NCI-H460 (cell line): ENCODE results near the gene SEC11C. TPM values are rescaled to one million over a fixed set of nuclear protein-coding genes. Genes with fewer than 3 reads are reported as not detected.

ENCODE experiments used
- DNase-seq: peaks from one replicate; pipeline ENCODE4 v3.0.0-alpha.2; 2016; ENCODE audit warnings: low read depth; ENCODE audit errors: extremely low read depth
- total RNA-seq: library from RNA; depleted of rRNA; stranded (reverse); fragments of >200 nt; shearing (Covaris generic); gene quantifications from 2 replicates; pipeline ENCODE4 v1.2.3, GENCODE V29; 2014

Gene SEC11C
- total RNA-seq, 1 experiment from 2014 or later: 73.9 TPM

GRCh38 chr18:59143441-59143840 lies 3.8 kb downstream of the SEC11C start:
- no peak for DNase-seq

GRCh38 chr18:59144483-59144882 lies 4.8 kb downstream of the SEC11C start:
- no peak for DNase-seq

- no peak for DNase-seq
Observed at GRCh38 chr18:59145055-59145454, 5.4 kb downstream of the SEC11C start.

GRCh38 chr18:59148192-59148591 lies 8.5 kb downstream of the SEC11C start:
- no peak for DNase-seq

GRCh38 chr18:59149007-59149406 lies 9.3 kb downstream of the SEC11C start:
- DNase-seq: no peak

GRCh38 chr18:59149416-59149815 lies 9.7 kb downstream of the SEC11C start:
- DNase-seq: no peak

GRCh38 chr18:59150236-59150635 lies 10.6 kb downstream of the SEC11C start:
- DNase-seq: no peak

GRCh38 chr18:59155153-59155552 lies 15.5 kb downstream of the SEC11C start:
- no peak for DNase-seq

GRCh38 chr18:59156316-59156715 lies 16.6 kb downstream of the SEC11C start:
- no peak for DNase-seq

- no peak for DNase-seq
Observed at GRCh38 chr18:59159265-59159664, 19.6 kb downstream of the SEC11C start.

- DNase-seq: no peak
Observed at GRCh38 chr18:59159986-59160385, 20.3 kb downstream of the SEC11C start.

- no peak for DNase-seq
Observed at GRCh38 chr18:59172664-59173249, 33.1 kb downstream of the SEC11C start.

GRCh38 chr18:59177485-59177884 lies 37.8 kb downstream of the SEC11C start:
- no peak for DNase-seq

GRCh38 chr18:59180150-59180845 lies 40.6 kb downstream of the SEC11C start:
- DNase-seq: no peak

GRCh38 chr18:59182673-59183072 lies 43.0 kb downstream of the SEC11C start:
- DNase-seq: no peak

- no peak for DNase-seq
Observed at GRCh38 chr18:59189008-59189407, 49.3 kb downstream of the SEC11C start.

- no peak for DNase-seq
Observed at GRCh38 chr18:59189746-59190145, 50.1 kb downstream of the SEC11C start.

- DNase-seq: no peak
Observed at GRCh38 chr18:59196161-59196725, 56.6 kb downstream of the SEC11C start.

- no peak for DNase-seq
Observed at GRCh38 chr18:59197636-59198035, 58.0 kb downstream of the SEC11C start.

GRCh38 chr18:59198215-59198614 lies 58.5 kb downstream of the SEC11C start:
- no peak for DNase-seq

GRCh38 chr18:59200787-59201186 lies 61.1 kb downstream of the SEC11C start:
- no peak for DNase-seq

GRCh38 chr18:59202258-59202820 lies 62.7 kb downstream of the SEC11C start:
- no peak for DNase-seq
